OCI-LY1 (cell line): Measurements from ENCODE around the gene CDC34.

Experiments
- H2AFZ ChIP-seq: fragments of 200-600 bp; sonication (generic), shearing (Covaris generic); 2 replicates; pipeline ENCODE4 v1.6.0; 2014; ENCODE audit warnings: antibody characterized with exemption, mild to moderate bottlenecking, low read length
- H3F3A ChIP-seq: fragments of 200-600 bp; sonication (generic), shearing (Covaris generic); 2 replicates; pipeline ENCODE4 v1.6.0; 2014; ENCODE audit warnings: mild to moderate bottlenecking, antibody characterized with exemption, low read length, moderate library complexity; ENCODE audit not compliant: insufficient read depth
- H3K27ac ChIP-seq: fragments of 200-600 bp; sonication (generic); 2 replicates; pipeline ENCODE4 v1.5.1; 2014; ENCODE audit warnings: low read length, mixed run types, mild to moderate bottlenecking, low read depth; ENCODE audit not compliant: poor library complexity, severe bottlenecking
- H3K27me3 ChIP-seq: fragments of 200-600 bp; sonication (generic); 2 replicates; pipeline ENCODE4 v1.6.0; 2014; ENCODE audit warnings: antibody characterized with exemption, mild to moderate bottlenecking, low read length, moderate library complexity; ENCODE audit not compliant: insufficient read depth
- H3K36me3 ChIP-seq: fragments of 200-600 bp; sonication (generic); 2 replicates; pipeline ENCODE4 v1.6.1; 2014; ENCODE audit warnings: mild to moderate bottlenecking, antibody characterized with exemption, low read length, moderate library complexity, mixed read lengths; ENCODE audit not compliant: insufficient read depth
- H3K4me1 ChIP-seq: fragments of 200-600 bp; sonication (generic); 2 replicates; pipeline ENCODE4 v1.5.1; 2014; ENCODE audit warnings: mild to moderate bottlenecking, low read length, moderate library complexity; ENCODE audit not compliant: insufficient read depth, severe bottlenecking
- H3K4me2 ChIP-seq: fragments of 200-600 bp; sonication (generic), shearing (Covaris generic); 2 replicates; pipeline ENCODE4 v1.6.1; 2014; ENCODE audit warnings: low read length
- H3K4me3 ChIP-seq: fragments of 200-600 bp; sonication (generic); 2 replicates; pipeline ENCODE4 v1.5.1; 2014; ENCODE audit warnings: low read length, low read depth, mild to moderate bottlenecking, mixed read lengths; ENCODE audit not compliant: poor library complexity, severe bottlenecking
- H3K79me2 ChIP-seq: fragments of 200-600 bp; shearing (Covaris generic); 2 replicates; pipeline ENCODE4 v1.6.1; 2016; ENCODE audit warnings: mixed run types, low read length, mixed read lengths; ENCODE audit not compliant: insufficient read depth
- H3K9ac ChIP-seq: fragments of 200-600 bp; sonication (generic), shearing (Covaris generic); 2 replicates; pipeline ENCODE4 v1.6.1; 2014; ENCODE audit warnings: mild to moderate bottlenecking, low read length, mixed read lengths
- H3K9me2 ChIP-seq: fragments of 200-600 bp; sonication (generic), shearing (Covaris generic); 2 replicates; pipeline ENCODE4 v1.6.1; 2014; ENCODE audit warnings: low read depth, mild to moderate bottlenecking, low read length, mixed read lengths
- H3K9me3 ChIP-seq: fragments of 200-600 bp; shearing (Covaris generic); 2 replicates; pipeline ENCODE4 v1.6.1; 2014; ENCODE audit warnings: low read length, mixed read lengths
- H4K20me1 ChIP-seq: fragments of 200-600 bp; sonication (generic), shearing (Covaris generic); 2 replicates; pipeline ENCODE4 v1.6.0; 2016; ENCODE audit warnings: mild to moderate bottlenecking, low read length; ENCODE audit not compliant: insufficient read depth
- CTCF ChIP-seq: fragments of 200-600 bp; sonication (generic), shearing (Covaris generic); IDR thresholded peaks from 2 replicates; pipeline ENCODE4 v1.5.1; 2017; ENCODE audit warnings: mild to moderate bottlenecking, antibody characterized with exemption, low read length, moderate library complexity, mixed read lengths
- EZH2 ChIP-seq: fragments of 200-600 bp; sonication (generic), shearing (Covaris generic); IDR thresholded peaks from 2 replicates; pipeline ENCODE4 v1.8.0; 2017; ENCODE audit warnings: borderline replicate concordance, mixed run types, mild to moderate bottlenecking, antibody characterized with exemption, low read length, moderate library complexity, mixed read lengths

Gene CDC34

GRCh38 chr19:558770-559439, 27.3 kb downstream of the CDC34 start:
- no peak overlapping the region for H3K9ac ChIP-seq
- no peak overlapping the region for H3K27ac ChIP-seq
- no peaks in the 10 kb centered on the region; the same call in 1 of the 2 replicates for H3K36me3 ChIP-seq
- H3F3A ChIP-seq = no peaks in the 10 kb centered on the region
- H3K4me3 ChIP-seq = no peak overlapping the region
- H3K9me3 ChIP-seq = no peaks in the 10 kb centered on the region
- H3K4me1 ChIP-seq = no peaks in the 10 kb centered on the region
- H3K79me2 ChIP-seq = no peaks in the 10 kb centered on the region
- TF ChIP-seq EZH2 (no peak), CTCF (no peak)
- H4K20me1 ChIP-seq = no peaks in the 10 kb centered on the region
- no peaks in the 10 kb centered on the region for H3K9me2 ChIP-seq
- H3K4me2 ChIP-seq = no peak overlapping the region
- H3K27me3 ChIP-seq = no peaks in the 10 kb centered on the region
- no peak overlapping the region for H2AFZ ChIP-seq

- Histone ChIP-seq H4K20me1 (no peaks in the 10 kb centered on the region), H3K4me2 (no peak overlapping the region), H3K79me2 (no peaks in the 10 kb centered on the region), H2AFZ (no peak overlapping the region), H3K27ac (no peak overlapping the region), H3K4me1 (no peaks in the 10 kb centered on the region), H3K4me3 (no peak overlapping the region), H3K9me3 (no peaks in the 10 kb centered on the region), H3K9ac (no peak overlapping the region), H3K27me3 (no peaks in the 10 kb centered on the region), H3K9me2 (no peaks in the 10 kb centered on the region), H3K36me3 (no peaks in the 10 kb centered on the region; the same call in 1 of the 2 replicates), H3F3A (no peaks in the 10 kb centered on the region)
- TF ChIP-seq EZH2 = no peak
- TF ChIP-seq CTCF = no peak
Observed at GRCh38 chr19:560121-560520, 28.6 kb downstream of the CDC34 start.

- Histone ChIP-seq H3K9me2 (no peaks in the 10 kb centered on the region), H3K36me3 (no peaks in the 10 kb centered on the region; the same call in 1 of the 2 replicates), H4K20me1 (no peaks in the 10 kb centered on the region), H3K9ac (no peak overlapping the region), H3K9me3 (no peaks in the 10 kb centered on the region), H3K27ac (no peak overlapping the region), H3K27me3 (no peaks in the 10 kb centered on the region), H3K4me2 (no peak overlapping the region), H3K4me3 (no peak overlapping the region), H3F3A (peaks cover under 1% of the 10 kb centered on the region; the same call in 1 of the 2 replicates), H2AFZ (no peak overlapping the region), H3K4me1 (peaks cover 6% of the 10 kb centered on the region), H3K79me2 (no peaks in the 10 kb centered on the region)
- TF ChIP-seq CTCF (no peak), EZH2 (no peak)
Observed at GRCh38 chr19:566403-566802, 34.8 kb downstream of the CDC34 start.
